ENCODE measurements around the gene GDAP1L1. TPM values are rescaled to one million over a fixed set of nuclear protein-coding genes. Genes with fewer than 3 reads are reported as not detected.

GDAP1L1 gene
- polyA plus RNA-seq, 1 of the 3 experiments (the other 2 are of a cell fraction) = 0.30 TPM

DNA sequence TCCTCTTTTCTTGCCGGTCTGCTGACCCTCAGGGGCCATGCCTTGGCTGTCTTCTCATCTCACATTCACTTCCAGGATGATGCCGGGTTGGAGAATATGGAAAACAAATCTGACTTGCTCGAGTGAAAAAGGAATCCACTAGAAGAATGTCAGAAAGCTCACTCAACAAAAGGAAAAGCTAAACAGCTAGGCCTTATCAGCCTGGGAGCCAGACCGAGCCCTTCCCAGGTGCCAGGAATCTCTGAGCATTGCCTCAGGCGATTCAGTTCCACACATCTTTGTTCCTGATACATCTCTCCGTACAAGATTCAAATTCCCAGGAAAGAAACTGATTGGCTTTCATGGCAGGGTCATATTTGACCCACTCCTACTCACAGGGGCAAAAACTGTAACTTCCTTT is 27.3 kb upstream of the GDAP1L1 start:
- Histone ChIP-seq H3K79me2 (ENCODE audit: insufficient read depth) (no peaks in the 10 kb centered on the region), H3F3A (replicated peaks; ENCODE audit: insufficient read depth) (no peaks in the 10 kb centered on the region), H3K9me3 (no peaks in the 10 kb centered on the region), H2AFZ (ENCODE audit: low read depth) (no peak overlapping the region), H3K4me2 (no peak overlapping the region), H3K27ac (ENCODE audit: low read depth in 2 of 2, low read length in 1 of 2) (no peak overlapping the region), H3K36me3 (replicated peaks in 1 of 2; ENCODE audit: control insufficient read depth in 1 of 2, insufficient read depth in 2 of 2, low read length in 1 of 2) (no peaks in the 10 kb centered on the region), H3K4me3 (ENCODE audit: low read depth in 2 of 2, low read length in 1 of 2) (no peak overlapping the region), H3K9ac (no peak overlapping the region), H3K4me1 (ENCODE audit: control insufficient read depth in 1 of 2, insufficient read depth in 2 of 2, low read depth in 1 of 2, low read length in 1 of 2) (peaks cover 0 to 12% of the 10 kb centered on the region in 2 experiments; a peak in 1 of 4 replicates), H3K9me2 (no peaks in the 10 kb centered on the region), H3K27me3 (ENCODE audit: insufficient read depth) (no peaks in the 10 kb centered on the region), H4K20me1 (ENCODE audit: insufficient read depth) (no peaks in the 10 kb centered on the region)
- ChIA-PET POLR2A (no interaction called here), CTCF (interaction anchor here (0.9 to 11.2 kb wide), 4 partner anchors 11 to 166 kb away, joined by 3 to 264 read pairs (median 24); partner anchors contain the start of gene FITM2)
- 67% methylated on average over 6 of the region's 6 CpGs for WGBS (ENCODE audit: low lambda C conversion rate)
- DNase-seq = no peak
- no peak for TF ChIP-seq NRF1 (IDR thresholded peaks at IDR 0.05; ENCODE audit: low read depth, low read length)
- no peak for TF ChIP-seq RFX5 (IDR thresholded peaks at IDR 0.05; ENCODE audit: low read length)
- TF ChIP-seq FOSL2 (IDR thresholded peaks at IDR 0.05; ENCODE audit: borderline replicate concordance, low read depth) = no peak
- TF ChIP-seq, protein P1, sequence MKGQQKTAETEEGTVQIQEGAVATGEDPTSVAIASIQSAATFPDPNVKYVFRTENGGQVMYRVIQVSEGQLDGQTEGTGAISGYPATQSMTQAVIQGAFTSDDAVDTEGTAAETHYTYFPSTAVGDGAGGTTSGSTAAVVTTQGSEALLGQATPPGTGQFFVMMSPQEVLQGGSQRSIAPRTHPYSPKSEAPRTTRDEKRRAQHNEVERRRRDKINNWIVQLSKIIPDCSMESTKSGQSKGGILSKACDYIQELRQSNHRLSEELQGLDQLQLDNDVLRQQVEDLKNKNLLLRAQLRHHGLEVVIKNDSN (IDR thresholded peaks at IDR 0.05; ENCODE audit: borderline replicate concordance, low read depth) = no peak
- TF ChIP-seq, protein P2, sequence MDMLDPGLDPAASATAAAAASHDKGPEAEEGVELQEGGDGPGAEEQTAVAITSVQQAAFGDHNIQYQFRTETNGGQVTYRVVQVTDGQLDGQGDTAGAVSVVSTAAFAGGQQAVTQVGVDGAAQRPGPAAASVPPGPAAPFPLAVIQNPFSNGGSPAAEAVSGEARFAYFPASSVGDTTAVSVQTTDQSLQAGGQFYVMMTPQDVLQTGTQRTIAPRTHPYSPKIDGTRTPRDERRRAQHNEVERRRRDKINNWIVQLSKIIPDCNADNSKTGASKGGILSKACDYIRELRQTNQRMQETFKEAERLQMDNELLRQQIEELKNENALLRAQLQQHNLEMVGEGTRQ (IDR thresholded peaks at IDR 0.05; ENCODE audit: borderline replicate concordance, low read depth, low read length) = no peak
- TF ChIP-seq EZH2phosphoT487 (IDR thresholded peaks at IDR 0.05; ENCODE audit: borderline replicate concordance, low read depth) = no peak
- no peak for TF ChIP-seq TAF1 (IDR thresholded peaks at IDR 0.05; ENCODE audit: borderline replicate concordance, low read depth, low read length)
- no peak for TF ChIP-seq GABPA (IDR thresholded peaks at IDR 0.05; ENCODE audit: low read depth)
- TF ChIP-seq CHD2 (IDR thresholded peaks at IDR 0.05; ENCODE audit: low read length, partially characterized antibody) = no peak
- TF ChIP-seq POLR2AphosphoS5 (IDR thresholded peaks at IDR 0.05; ENCODE audit: low read depth, low read length) = no peak
- TF ChIP-seq, protein P3, sequence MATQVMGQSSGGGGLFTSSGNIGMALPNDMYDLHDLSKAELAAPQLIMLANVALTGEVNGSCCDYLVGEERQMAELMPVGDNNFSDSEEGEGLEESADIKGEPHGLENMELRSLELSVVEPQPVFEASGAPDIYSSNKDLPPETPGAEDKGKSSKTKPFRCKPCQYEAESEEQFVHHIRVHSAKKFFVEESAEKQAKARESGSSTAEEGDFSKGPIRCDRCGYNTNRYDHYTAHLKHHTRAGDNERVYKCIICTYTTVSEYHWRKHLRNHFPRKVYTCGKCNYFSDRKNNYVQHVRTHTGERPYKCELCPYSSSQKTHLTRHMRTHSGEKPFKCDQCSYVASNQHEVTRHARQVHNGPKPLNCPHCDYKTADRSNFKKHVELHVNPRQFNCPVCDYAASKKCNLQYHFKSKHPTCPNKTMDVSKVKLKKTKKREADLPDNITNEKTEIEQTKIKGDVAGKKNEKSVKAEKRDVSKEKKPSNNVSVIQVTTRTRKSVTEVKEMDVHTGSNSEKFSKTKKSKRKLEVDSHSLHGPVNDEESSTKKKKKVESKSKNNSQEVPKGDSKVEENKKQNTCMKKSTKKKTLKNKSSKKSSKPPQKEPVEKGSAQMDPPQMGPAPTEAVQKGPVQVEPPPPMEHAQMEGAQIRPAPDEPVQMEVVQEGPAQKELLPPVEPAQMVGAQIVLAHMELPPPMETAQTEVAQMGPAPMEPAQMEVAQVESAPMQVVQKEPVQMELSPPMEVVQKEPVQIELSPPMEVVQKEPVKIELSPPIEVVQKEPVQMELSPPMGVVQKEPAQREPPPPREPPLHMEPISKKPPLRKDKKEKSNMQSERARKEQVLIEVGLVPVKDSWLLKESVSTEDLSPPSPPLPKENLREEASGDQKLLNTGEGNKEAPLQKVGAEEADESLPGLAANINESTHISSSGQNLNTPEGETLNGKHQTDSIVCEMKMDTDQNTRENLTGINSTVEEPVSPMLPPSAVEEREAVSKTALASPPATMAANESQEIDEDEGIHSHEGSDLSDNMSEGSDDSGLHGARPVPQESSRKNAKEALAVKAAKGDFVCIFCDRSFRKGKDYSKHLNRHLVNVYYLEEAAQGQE (IDR thresholded peaks at IDR 0.05; ENCODE audit: low read depth, low read length) = no peak
- no peak for TF ChIP-seq TEAD4 (IDR thresholded peaks at IDR 0.05; ENCODE audit: borderline replicate concordance, insufficient read depth)
- no peak for TF ChIP-seq GATA2 (CRISPR knock-in tag; IDR thresholded peaks at IDR 0.05)
- no peak for TF ChIP-seq NFIC (IDR thresholded peaks at IDR 0.05; ENCODE audit: borderline replicate concordance)
- TF ChIP-seq EP300 (IDR thresholded peaks at IDR 0.05; ENCODE audit: borderline replicate concordance in 1 of 2, low read depth in 1 of 2, low read length in 1 of 2) = no peak
- no peak for TF ChIP-seq SIN3A (IDR thresholded peaks at IDR 0.05; ENCODE audit: borderline replicate concordance, low read depth, low read length)
- TF ChIP-seq, protein P4, sequence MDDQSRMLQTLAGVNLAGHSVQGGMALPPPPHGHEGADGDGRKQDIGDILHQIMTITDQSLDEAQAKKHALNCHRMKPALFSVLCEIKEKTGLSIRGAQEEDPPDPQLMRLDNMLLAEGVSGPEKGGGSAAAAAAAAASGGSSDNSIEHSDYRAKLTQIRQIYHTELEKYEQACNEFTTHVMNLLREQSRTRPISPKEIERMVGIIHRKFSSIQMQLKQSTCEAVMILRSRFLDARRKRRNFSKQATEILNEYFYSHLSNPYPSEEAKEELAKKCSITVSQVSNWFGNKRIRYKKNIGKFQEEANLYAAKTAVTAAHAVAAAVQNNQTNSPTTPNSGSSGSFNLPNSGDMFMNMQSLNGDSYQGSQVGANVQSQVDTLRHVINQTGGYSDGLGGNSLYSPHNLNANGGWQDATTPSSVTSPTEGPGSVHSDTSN (IDR thresholded peaks at IDR 0.05) = no peak
- no peak for TF ChIP-seq FOXM1 (IDR thresholded peaks at IDR 0.05; ENCODE audit: low read depth)
- TF ChIP-seq RXRA (IDR thresholded peaks at IDR 0.05; ENCODE audit: borderline replicate concordance, low read depth) = no peak
- TF ChIP-seq, protein P5, sequence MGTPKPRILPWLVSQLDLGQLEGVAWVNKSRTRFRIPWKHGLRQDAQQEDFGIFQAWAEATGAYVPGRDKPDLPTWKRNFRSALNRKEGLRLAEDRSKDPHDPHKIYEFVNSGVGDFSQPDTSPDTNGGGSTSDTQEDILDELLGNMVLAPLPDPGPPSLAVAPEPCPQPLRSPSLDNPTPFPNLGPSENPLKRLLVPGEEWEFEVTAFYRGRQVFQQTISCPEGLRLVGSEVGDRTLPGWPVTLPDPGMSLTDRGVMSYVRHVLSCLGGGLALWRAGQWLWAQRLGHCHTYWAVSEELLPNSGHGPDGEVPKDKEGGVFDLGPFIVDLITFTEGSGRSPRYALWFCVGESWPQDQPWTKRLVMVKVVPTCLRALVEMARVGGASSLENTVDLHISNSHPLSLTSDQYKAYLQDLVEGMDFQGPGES (IDR thresholded peaks at IDR 0.05; ENCODE audit: low read depth, low read length) = no peak

All from SK-N-SH (cell line).